WERI-Rb-1 (cell line): ENCODE results near the gene SPRING1.

ENCODE experiments used
- DNase-seq: peaks from one replicate; pipeline ENCODE4 v3.0.0-alpha.2; 2020
- H3K27ac ChIP-seq: fragments of 250-450 bp; sonication (Bioruptor Pico); 2 replicates; pipeline ENCODE4 v1.5.1; 2020; ENCODE audit warnings: mild to moderate bottlenecking, moderate library complexity
- H3K27me3 ChIP-seq: fragments of 250-450 bp; sonication (Bioruptor Pico); 2 replicates; pipeline ENCODE4 v1.5.1; 2021; ENCODE audit warnings: mild to moderate bottlenecking, low read depth, moderate library complexity; ENCODE audit not compliant: insufficient read depth, severe bottlenecking
- H3K36me3 ChIP-seq: fragments of 250-450 bp; sonication (Bioruptor Pico); 2 replicates; pipeline ENCODE4 v1.5.1; 2020; ENCODE audit warnings: mild to moderate bottlenecking, moderate library complexity
- H3K4me3 ChIP-seq: 2 replicates; pipeline ENCODE4 v1.5.1; 2011; ENCODE audit warnings: low read depth, mild to moderate bottlenecking, control low read depth, low read length
- H3K9me3 ChIP-seq: fragments of 250-450 bp; sonication (Bioruptor Pico); 2 replicates; pipeline ENCODE4 v1.5.1; 2021; ENCODE audit warnings: mild to moderate bottlenecking, moderate library complexity; ENCODE audit not compliant: severe bottlenecking
- CTCF ChIP-seq: IDR thresholded peaks from 2 replicates; pipeline ENCODE4 v1.5.1; 2011; ENCODE audit warnings: low read depth, mild to moderate bottlenecking, control low read depth, inconsistent platforms, low read length

SPRING1 gene

GRCh38 chr12:116727261-116727660, 10.6 kb downstream of the SPRING1 start:
- DNase-seq, result no peak
- Histone ChIP-seq H3K36me3 (peaks cover 5% of the 10 kb centered on the region), H3K27me3 (no peaks in the 10 kb centered on the region), H3K4me3 (no peak overlapping the region), H3K27ac (no peak overlapping the region), H3K9me3 (no peaks in the 10 kb centered on the region)
- TF ChIP-seq CTCF, result no peak

- H3K27me3 ChIP-seq, result no peaks in the 10 kb centered on the region
- no peak overlapping the region for H3K4me3 ChIP-seq
- DNase-seq, result no peak
- TF ChIP-seq CTCF, result no peak
- no peak overlapping the region for H3K27ac ChIP-seq
- no peaks in the 10 kb centered on the region for H3K9me3 ChIP-seq
- H3K36me3 ChIP-seq, result peaks cover 5% of the 10 kb centered on the region
Measured at GRCh38 chr12:116726694-116727093, 11.2 kb downstream of the SPRING1 start.

DNA sequence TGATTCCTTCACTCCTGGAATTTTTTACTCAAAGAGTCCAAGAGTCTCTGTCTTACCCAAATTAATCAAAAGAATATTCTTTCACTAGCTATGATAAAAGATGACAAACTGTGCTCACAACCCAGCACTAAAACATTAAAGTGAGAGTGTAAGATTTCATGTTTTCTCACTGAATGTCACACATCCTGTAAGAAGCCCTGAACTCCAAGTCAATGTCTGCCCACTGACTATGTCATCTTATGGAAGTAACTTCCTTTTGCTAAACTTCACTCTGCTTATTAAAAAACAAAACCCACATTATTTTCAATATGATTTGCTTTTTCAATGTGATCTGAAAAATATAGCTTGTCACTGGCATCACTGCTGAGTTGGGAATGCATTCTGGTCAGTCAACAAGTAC, 15.6 kb downstream of the SPRING1 start:
- H3K36me3 ChIP-seq, result peaks cover 26% of the 10 kb centered on the region
- H3K27me3 ChIP-seq, result no peaks in the 10 kb centered on the region
- H3K4me3 ChIP-seq, result no peak overlapping the region
- no peak for TF ChIP-seq CTCF
- no peaks in the 10 kb centered on the region for H3K9me3 ChIP-seq
- no peak for DNase-seq
- H3K27ac ChIP-seq, result no peak overlapping the region

DNA sequence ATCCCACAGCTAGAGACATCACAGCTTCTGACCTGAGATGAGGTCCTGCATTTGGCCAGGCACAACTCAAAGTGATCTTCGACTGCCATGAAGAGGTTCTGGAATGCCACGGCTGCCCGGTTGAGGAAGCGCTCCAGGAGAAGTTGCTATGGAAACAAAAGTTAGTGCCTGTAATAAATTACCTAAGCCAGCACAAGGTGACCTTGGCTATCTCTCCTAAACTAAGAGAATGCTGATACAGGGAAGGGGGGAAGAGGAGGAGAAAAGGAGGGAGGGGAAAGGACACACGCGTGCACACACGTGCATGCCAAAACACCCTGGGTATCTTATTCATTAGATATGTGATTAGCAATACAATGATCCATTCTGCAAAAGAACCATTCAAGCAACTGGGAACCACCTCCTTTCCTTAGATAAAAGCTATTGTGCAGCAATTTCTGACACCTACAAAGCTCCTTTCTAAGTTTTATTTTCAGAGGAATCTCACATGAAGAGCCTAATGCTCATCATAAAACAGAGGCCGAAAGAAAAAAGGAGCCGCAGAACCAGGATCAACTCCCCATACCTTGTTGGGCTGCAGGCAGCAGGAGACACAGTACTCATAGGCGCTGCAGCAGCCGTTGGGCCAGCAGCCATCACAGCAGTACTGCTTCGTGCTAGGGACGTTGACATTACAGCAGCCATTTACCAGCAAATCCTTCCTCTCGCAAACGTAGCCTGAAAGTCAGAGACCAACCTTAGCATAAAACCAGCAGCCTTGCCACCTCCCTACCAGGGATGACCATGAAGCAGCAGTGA, 17.9 kb downstream of the SPRING1 start:
- H3K27ac ChIP-seq, result no peak overlapping the region
- DNase-seq, result no peak
- H3K27me3 ChIP-seq, result no peaks in the 10 kb centered on the region
- H3K9me3 ChIP-seq, result no peaks in the 10 kb centered on the region
- no peak overlapping the region for H3K4me3 ChIP-seq
- TF ChIP-seq CTCF, result no peak
- H3K36me3 ChIP-seq, result peaks cover 42% of the 10 kb centered on the region

- no peak for TF ChIP-seq CTCF
- no peak overlapping the region for H3K27ac ChIP-seq
- H3K27me3 ChIP-seq, result no peaks in the 10 kb centered on the region
- H3K9me3 ChIP-seq, result no peaks in the 10 kb centered on the region
- H3K4me3 ChIP-seq, result no peak overlapping the region
- DNase-seq, result no peak
- peaks cover 42% of the 10 kb centered on the region for H3K36me3 ChIP-seq
Measured at GRCh38 chr12:116718655-116719454, 19.0 kb downstream of the SPRING1 start.
